ENCODE measurements around the gene NOTCH4. TPM values are rescaled to one million over a fixed set of nuclear protein-coding genes. Genes with fewer than 3 reads are reported as not detected.

NOTCH4 gene
- total RNA-seq = 10.6 and 18.9 TPM in 2 replicates

DNA sequence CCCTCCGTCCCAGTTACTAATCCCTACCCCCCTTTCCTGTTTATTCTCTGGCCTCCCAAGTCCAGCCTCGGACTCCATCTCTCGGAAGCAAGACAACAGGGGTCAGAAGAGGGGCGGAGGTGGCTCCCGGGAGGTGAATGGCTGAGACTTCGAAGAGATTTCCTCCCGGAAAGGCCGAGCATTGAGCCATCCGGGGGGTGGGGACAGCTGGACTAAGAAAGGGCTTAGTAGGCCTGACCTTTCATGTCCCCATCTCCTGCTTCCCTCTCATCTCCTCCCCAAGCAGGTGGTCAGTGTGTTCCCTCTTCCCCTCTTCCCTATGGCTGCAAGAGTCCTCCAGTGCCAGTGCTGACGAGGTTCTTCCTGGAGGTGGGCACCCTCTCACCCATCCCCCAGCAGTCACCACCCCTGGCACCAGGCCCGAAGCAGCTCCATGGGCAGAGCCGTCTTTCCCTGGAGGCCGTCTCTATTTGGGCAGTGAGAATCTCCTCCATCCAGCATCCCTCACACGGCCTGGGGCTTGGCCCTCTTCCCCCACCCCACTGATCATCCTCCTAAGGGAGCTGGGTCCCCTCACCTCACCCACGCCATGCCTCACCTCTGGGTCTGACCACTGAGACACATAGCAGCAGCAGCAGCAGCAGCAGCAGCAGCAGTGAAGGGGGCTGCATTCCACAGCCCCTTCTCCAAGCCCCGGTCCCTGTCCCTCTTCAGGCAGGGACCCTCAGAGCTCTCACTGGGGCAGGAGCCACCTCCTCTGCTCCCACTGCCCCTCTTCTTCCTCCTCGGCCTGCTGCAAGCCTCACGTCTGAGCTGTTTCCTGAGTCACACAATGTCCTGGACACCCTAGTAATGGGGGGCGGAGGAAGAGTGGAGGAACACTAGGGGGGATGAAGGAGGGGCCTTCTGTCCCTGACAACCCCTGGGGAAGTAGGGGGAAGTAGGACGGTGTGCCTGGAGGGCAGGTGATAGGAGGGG, at the start of gene NOTCH4:
NOTCH4 (minus strand) TSS at position 810 of the 978 bp plus-strand sequence; CDS start at position 671, 139 bp downstream.

DNA sequence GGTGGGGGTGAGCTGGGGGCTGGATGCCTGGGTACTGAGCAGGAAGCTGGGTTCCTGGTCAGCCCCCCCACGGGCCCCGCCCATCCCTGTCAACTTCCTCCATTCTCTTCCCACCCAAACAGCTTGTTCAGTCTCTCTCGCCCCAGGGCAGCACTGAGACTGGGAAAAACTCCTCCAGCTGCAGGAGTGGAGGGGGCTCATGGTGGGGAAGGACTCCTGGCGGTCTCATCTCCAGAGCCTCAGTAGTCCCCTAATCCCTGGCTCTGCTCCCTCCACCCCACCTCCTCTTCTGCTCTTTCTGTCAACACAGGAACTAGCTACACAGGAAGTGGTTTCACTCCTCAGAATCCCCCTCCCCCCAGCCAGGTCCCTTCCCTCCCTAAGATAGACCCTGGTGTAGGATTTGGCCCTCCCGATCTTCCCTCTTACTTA, 31.2 kb downstream of the NOTCH4 start, which contains the start of gene GPSM3:
GPSM3 (minus strand) TSS at position 36 of the 432 bp plus-strand sequence. CDS start 130 bp downstream, outside the sequence.

DNA sequence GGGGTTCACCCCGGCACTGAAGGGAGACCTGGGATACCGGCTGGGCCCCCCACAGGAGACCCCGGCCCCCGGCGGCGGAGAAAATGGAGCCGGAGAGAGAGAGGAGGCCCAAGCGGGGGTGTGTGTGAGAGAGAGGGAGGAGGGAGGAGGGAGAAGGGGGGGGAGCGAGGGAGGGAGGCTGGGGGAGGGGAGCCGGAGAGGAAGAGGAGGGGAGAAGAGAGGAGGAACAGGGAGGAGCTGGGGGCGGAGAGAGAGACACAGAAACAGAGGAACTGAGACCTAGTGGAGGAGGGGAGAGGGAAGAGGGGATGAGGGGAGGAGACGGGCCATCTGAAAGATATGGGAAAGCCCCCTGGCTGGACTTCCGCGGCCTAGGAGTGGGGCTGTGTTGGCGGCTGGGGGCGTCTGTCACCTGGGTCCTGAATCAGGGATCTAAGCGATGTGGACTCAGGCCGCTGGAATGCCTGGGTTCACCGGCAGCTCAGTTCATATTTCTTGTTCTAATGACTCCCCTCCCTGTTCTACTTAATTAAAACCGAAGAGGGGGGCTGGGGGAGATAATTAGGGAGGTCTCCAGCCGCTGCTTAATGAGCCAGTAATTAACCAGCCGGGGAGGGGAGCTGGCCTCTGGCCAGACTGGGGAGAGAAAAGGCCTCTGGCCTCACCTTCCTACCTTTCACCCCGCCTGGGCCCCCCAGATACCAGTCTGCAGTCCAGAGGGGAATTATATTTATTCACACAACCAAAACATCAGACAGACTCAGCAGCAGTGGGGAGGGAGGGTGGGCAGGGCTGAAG, 33.6 kb downstream of the NOTCH4 start, which contains the start of gene PBX2:
PBX2 (minus strand) TSS at position 149 of the 798 bp plus-strand sequence. CDS start 287 bp downstream, outside the sequence.

DNA sequence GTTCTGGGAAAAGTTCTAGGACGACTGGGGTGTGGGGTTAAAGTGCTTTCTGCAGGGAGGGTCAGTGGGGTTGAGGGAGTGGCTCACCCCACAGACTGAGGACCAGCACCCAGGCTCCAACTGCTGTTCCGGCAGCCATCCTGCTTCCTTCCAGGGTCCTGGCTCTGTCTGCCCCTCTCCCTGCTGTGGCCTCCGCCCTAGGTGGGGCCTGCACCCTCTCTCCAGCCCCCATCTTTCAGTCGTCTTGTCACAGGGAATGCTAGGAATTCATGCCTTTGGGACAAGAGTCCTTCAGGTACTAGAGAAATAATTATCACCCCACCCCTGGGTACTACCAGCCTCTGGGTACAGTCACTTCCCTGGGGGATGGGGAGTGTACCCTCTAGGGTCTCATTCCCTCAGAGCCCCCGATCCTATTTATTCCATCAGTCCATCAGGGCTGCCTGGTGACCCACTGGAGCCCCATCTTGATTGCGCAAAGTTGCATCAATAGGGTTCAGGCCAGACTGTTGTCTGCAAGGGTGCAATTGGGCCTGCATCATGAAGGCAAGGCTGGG, 39.7 kb downstream of the NOTCH4 start, which contains the start of gene AGER:
AGER (minus strand) TSS at position 170 of the 557 bp plus-strand sequence; CDS start at position 139, 31 bp downstream.

DNA sequence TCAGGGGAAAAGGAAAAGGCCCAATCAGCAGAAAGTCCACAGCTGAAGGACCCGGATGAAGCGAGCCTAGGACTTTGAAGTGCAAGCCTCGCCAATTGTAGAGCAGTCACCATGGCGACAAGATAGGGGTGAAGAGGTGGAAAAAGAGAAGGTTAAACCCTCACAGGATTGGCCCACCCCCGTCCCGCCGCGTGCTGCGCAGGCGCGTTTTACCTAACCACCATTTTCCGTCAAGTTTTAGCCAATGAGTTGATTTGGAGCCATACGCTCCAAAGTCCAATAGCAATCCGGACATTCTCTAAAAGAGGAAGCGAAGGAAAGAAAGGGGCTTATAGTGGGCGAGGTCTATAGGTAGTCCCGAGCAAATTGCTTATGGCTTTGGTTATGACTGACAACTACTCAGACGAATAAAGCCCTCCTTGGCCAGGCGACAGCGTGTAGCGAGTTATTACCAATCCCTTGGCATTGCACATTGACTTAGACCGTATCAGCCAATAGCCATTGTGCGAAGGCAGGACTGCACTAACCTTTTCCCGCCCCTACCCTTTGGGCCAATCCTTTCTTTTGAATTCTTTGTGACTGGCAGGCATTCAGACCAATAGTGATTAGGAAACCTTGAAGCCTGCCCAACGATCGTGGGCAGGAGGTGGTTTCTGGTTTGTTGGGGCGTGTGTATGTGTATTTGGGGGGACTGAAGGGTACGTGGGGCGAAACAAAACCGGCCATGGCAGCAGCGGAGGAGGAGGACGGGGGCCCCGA, 45.9 kb downstream of the NOTCH4 start, which contains the start of gene RNF5:
RNF5 (plus strand) TSS at position 618 of the 759 bp plus-strand sequence; CDS start at position 725, 107 bp downstream.

DNA sequence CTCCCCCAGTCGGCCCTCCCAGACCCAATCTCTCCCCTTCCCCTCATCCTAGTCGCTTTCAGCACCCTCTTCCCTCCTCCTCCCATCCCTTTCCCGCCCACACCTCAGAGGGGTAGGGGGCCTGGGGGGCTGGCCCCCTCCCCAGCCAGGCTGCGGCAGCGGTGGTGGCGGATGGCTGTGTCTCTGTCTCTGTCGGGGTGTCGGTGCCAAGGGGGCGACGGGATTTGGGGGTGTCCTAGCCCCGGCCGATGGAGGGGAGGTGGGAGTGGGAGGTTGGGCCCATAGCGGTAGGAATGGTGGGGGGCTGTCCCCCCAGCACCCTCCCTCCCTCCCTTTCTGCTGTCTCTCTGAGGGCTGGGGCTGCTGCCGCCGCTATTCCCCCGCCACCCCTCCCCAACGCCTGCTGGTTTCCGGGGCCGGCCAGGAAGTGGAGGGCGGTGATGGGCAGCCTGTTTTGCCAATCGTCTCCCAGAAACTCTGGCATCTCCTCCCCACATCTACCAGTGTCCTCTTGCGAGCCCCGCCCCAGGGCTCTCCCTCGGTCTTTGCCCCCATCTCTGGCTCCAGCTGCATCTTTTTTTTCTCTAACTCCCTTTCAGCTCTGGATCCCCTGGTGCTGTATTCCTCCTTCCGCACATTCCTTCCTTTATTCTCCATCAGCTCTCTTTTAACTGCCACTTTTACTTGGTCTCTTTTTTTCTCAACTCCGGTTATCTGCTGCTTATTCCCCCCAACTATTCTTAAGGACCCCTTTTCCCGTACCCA, 48.0 kb downstream of the NOTCH4 start, which contains the start of gene AGPAT1:
AGPAT1 (minus strand) TSS at position 374 of the 765 bp plus-strand sequence. CDS start 4,588 bp downstream, outside the sequence.

DNA sequence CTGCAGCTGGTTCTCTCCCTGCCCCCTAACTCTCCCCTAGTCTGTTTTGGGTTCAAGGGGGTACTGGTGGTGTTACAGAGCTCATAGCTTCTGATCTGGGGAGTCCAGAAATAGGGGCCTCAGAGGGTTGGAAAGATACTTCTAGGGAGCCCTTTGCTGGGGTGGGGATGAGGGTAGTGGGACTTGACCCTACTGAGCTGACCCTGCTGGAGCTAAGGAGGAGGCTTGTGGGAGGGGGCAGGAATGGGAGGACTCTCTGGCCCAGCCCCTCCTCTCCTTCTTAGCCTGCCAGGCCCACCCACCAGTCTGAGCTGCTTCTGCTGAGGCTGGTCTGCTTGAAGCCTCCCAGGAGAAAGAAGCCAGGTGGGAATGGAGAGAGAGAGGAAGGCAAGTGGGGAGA, 59.6 kb downstream of the NOTCH4 start, which contains the start of gene EGFL8:
EGFL8 (plus strand) TSS at position 301 of the 400 bp plus-strand sequence. CDS start 1,571 bp downstream, outside the sequence.

DNA sequence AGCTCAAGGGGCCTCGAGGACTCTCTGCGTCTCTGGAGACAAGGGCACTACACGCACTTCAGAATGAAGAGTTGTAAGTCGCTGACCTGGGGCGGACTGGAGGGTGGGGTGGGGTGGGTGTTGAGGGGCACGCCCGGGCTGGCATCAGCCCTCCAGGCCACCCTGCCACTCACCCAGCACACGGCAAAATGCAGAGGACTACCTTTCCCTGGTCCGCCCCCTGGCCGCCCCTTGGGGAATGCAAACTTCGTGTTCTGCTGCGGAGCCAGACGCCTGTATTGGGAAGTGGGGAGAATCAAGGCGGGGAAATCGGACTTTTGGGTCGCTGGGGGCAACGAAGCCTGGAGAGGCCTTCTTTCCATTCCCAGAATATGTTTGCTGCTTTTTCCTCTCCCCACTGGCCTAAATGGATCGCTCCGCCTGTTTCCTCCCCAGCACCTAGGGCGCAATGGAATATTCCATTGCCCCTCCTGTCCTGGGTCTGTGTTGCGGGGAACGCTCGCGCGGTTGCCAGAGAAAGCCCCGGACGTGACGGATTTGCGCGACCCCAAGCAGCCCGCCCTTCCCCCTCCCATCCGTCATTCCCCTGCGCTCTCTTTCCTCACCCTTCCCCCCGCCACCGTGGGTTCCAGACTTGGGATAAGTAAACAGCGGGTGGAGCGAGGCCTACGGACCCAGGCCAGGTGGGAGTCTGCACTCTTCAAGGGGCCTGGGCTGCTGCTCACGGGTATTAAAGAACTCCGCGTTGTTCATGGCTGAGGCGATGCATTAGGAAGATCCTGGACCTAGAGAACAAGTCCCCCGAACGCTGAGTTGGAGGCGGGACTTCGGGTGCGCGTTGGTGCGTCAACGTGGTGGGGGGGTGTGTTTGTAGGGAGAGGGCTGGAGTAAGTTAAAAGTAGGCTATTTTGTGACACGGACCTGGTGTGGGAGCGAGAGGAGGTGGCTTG, 70.0 kb downstream of the NOTCH4 start, which contains the start of gene PPT2:
PPT2 (plus strand) TSS at position 578 of the 950 bp plus-strand sequence. CDS start 454 bp downstream, outside the sequence.

DNA sequence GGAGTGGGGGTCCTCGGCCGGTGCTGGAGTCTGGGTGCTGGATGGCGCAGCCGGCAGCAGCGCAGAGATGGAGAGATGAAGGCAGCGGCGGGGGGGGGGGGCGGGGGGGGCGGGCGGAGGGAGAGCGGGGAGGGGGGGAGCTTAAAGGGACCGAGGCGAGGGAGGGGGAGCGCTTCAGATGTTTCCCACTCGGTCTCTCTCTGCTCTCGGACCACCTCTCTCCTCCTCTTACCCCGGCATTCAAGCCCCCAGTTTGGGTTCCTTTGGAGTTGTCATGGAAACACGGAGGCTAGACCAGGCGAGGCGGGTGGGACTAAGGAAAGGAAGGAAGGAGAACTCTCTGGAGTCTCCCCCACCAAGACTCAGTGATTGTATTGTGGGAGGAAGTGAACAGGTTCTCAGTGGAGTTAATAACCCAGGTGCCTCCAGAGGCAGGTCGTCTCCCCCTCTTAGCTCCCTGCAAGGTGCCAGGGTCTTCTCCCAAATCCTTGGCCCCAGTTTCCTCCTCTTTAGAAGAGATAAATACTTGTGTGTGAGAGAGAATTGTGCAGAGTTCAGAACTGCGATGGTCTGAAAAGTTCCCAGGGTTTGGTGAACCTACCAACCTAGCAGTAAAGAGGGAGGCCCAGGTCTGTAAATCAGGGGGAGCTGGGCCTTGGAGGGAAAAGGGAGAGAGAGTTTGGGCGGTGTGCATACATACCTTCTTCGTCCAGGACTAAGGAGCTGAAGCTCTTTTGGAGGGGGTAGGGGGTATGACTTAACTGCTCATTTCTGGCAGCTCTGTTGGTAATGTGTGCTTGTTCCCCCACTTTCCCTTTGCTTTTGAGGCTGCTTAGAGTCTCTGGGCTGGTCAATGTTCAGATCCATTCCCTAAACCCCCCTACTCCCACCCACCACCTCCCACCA, 71.8 kb downstream of the NOTCH4 start, which contains the start of gene PRRT1:
PRRT1 (minus strand) TSS at position 77 of the 906 bp plus-strand sequence. CDS start 112 bp downstream, outside the sequence.

Other genes with a start within 250 kb of the NOTCH4 start
- 1.0 and 1.3 TPM in 2 replicates for gene C4A, start 242.0 kb downstream of the NOTCH4 start, total RNA-seq
- 1.1 and 1.3 TPM in 2 replicates for gene C4B, start 209.3 kb downstream of the NOTCH4 start, total RNA-seq
- under 0.01 TPM in 2 replicates for gene CYP21A2, start 185.7 kb downstream of the NOTCH4 start, total RNA-seq
- 10.1 and 17.2 TPM in 2 replicates for gene TNXB, start 114.7 kb downstream of the NOTCH4 start, total RNA-seq
- 11.9 and 13.2 TPM in 2 replicates for gene ATF6B, start 95.8 kb downstream of the NOTCH4 start, total RNA-seq
- gene FKBPL, start 93.8 kb downstream of the NOTCH4 start, total RNA-seq = 6.0 and 7.4 TPM in 2 replicates
- gene PRRT1, start 72.1 kb downstream of the NOTCH4 start, total RNA-seq = under 0.01 TPM in 1 of 2 replicates, not detected in the other
- gene PPT2, start 69.9 kb downstream of the NOTCH4 start, total RNA-seq = 53.0 and 75.2 TPM in 2 replicates
- 1.3 and 2.8 TPM in 2 replicates for gene EGFL8, start 59.5 kb downstream of the NOTCH4 start, total RNA-seq
- 7.9 and 8.1 TPM in 2 replicates for gene AGPAT1, start 48.0 kb downstream of the NOTCH4 start, total RNA-seq
- gene RNF5, start 45.7 kb downstream of the NOTCH4 start, total RNA-seq = 46.2 and 61.2 TPM in 2 replicates
- gene AGER, start 39.8 kb downstream of the NOTCH4 start, total RNA-seq = 0.60 and 0.65 TPM in 2 replicates
- 40.7 and 42.5 TPM in 2 replicates for gene PBX2, start 33.9 kb downstream of the NOTCH4 start, total RNA-seq
- gene GPSM3, start 31.4 kb downstream of the NOTCH4 start, total RNA-seq = 5.9 and 7.5 TPM in 2 replicates
- not detected in 2 replicates for gene TSBP1, start 147.8 kb upstream of the NOTCH4 start, total RNA-seq
- gene BTNL2, start 183.1 kb upstream of the NOTCH4 start, total RNA-seq = not detected in 2 replicates
- 0.11 TPM in 1 of 2 replicates, not detected in the other for gene HLA-DRA, start 215.8 kb upstream of the NOTCH4 start, total RNA-seq

All from dermis lymphatic vessel endothelial cell (primary cell).